ENCODE results near the gene SRM. TPM values are rescaled to one million over a fixed set of nuclear protein-coding genes. Genes with fewer than 3 reads are reported as not detected.

SRM gene
- total and polyA plus RNA-seq, 2 of the 13 experiments (the other 11 are each of a cell fraction or from before 2014, with no cell fraction given): 27.9 to 31.8 TPM

DNA sequence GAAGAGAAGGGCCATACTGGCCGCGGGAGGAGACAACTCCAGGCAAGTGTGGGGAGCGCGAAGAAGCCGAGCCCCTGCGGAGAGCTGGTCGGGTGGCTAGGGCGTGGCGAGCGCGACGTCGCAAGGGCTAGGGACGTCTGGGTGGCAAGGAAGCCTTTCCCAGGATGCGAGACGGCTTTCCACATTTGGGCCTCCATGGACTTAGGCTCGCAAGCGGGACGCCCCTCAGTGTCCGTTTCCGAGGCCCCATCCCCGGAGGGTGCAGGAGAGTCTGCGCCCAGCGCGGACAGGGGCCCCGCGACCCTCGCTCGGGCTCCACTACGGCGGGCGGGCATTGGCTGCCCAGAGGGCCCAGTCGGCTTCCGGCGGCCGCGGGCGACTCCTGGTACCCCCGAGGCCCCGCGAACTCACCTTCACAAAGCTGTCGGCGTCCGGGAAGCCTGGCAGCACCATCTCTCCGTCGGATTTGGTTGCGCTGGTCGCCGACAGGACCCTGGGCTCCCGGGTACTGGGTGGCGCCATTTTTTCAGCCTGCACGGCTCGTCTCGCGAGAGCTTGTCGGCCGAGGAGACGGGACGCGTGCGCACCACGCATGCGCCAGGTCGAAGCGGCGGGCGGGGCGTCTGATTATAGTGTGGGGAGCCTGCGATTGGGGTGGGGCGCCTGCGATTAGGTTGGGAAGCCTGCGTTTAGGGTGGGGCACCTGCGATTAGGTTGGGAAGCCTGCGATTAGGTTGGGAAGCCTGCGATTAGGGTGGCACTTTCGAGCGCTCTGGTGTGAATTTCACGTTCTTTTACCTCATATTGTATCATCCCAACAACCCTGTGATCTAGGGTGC is 39.7 kb upstream of the SRM start, which contains the start of gene EXOSC10 (continued):
- TF ChIP-seq, protein P1, sequence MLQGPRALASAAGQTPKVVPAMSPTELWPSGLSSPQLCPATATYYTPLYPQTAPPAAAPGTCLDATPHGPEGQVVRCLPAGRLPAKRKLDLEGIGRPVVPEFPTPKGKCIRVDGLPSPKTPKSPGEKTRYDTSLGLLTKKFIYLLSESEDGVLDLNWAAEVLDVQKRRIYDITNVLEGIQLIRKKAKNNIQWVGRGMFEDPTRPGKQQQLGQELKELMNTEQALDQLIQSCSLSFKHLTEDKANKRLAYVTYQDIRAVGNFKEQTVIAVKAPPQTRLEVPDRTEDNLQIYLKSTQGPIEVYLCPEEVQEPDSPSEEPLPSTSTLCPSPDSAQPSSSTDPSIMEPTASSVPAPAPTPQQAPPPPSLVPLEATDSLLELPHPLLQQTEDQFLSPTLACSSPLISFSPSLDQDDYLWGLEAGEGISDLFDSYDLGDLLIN (CRISPR knock-in tag; IDR thresholded peaks at IDR 0.05; ENCODE audit: borderline replicate concordance): no peak
- TF ChIP-seq FOXJ3 (CRISPR knock-in tag; IDR thresholded peaks at IDR 0.05; ENCODE audit: borderline replicate concordance): peak; percentile 30; the same call in 1 of the 2 replicates
- TF ChIP-seq GPN1 (CRISPR knock-in tag; IDR thresholded peaks at IDR 0.05; ENCODE audit: borderline replicate concordance): no peak
- TF ChIP-seq JUN (CRISPR knock-in tag; IDR thresholded peaks at IDR 0.05): no peak
- TF ChIP-seq, protein P2, sequence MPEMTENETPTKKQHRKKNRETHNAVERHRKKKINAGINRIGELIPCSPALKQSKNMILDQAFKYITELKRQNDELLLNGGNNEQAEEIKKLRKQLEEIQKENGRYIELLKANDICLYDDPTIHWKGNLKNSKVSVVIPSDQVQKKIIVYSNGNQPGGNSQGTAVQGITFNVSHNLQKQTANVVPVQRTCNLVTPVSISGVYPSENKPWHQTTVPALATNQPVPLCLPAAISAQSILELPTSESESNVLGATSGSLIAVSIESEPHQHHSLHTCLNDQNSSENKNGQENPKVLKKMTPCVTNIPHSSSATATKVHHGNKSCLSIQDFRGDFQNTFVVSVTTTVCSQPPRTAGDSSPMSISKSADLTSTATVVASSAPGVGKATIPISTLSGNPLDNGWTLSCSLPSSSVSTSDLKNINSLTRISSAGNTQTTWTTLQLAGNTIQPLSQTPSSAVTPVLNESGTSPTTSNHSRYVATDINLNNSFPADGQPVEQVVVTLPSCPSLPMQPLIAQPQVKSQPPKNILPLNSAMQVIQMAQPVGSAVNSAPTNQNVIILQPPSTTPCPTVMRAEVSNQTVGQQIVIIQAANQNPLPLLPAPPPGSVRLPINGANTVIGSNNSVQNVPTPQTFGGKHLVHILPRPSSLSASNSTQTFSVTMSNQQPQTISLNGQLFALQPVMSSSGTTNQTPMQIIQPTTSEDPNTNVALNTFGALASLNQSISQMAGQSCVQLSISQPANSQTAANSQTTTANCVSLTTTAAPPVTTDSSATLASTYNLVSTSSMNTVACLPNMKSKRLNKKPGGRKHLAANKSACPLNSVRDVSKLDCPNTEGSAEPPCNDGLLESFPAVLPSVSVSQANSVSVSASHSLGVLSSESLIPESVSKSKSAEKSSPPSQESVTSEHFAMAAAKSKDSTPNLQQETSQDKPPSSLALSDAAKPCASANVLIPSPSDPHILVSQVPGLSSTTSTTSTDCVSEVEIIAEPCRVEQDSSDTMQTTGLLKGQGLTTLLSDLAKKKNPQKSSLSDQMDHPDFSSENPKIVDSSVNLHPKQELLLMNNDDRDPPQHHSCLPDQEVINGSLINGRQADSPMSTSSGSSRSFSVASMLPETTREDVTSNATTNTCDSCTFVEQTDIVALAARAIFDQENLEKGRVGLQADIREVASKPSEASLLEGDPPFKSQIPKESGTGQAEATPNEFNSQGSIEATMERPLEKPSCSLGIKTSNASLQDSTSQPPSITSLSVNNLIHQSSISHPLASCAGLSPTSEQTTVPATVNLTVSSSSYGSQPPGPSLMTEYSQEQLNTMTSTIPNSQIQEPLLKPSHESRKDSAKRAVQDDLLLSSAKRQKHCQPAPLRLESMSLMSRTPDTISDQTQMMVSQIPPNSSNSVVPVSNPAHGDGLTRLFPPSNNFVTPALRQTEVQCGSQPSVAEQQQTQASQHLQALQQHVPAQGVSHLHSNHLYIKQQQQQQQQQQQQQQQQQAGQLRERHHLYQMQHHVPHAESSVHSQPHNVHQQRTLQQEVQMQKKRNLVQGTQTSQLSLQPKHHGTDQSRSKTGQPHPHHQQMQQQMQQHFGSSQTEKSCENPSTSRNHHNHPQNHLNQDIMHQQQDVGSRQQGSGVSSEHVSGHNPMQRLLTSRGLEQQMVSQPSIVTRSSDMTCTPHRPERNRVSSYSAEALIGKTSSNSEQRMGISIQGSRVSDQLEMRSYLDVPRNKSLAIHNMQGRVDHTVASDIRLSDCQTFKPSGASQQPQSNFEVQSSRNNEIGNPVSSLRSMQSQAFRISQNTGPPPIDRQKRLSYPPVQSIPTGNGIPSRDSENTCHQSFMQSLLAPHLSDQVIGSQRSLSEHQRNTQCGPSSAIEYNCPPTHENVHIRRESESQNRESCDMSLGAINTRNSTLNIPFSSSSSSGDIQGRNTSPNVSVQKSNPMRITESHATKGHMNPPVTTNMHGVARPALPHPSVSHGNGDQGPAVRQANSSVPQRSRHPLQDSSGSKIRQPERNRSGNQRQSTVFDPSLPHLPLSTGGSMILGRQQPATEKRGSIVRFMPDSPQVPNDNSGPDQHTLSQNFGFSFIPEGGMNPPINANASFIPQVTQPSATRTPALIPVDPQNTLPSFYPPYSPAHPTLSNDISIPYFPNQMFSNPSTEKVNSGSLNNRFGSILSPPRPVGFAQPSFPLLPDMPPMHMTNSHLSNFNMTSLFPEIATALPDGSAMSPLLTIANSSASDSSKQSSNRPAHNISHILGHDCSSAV (CRISPR knock-in tag; IDR thresholded peaks at IDR 0.05; ENCODE audit: borderline replicate concordance): no peak
- TF ChIP-seq CEBPB (IDR thresholded peaks at IDR 0.05; ENCODE audit: borderline replicate concordance, low read depth, low read length): no peak
- TF ChIP-seq ASH2L (IDR thresholded peaks at IDR 0.05; ENCODE audit: insufficient read length, low read depth, low read length): peak; percentile 92
- no peak for TF ChIP-seq U2AF2 (IDR thresholded peaks at IDR 0.05; ENCODE audit: low read depth, low read length)
- no peak for TF ChIP-seq FOXK1 (CRISPR knock-in tag; IDR thresholded peaks at IDR 0.05; ENCODE audit: borderline replicate concordance, low read depth)
- TF ChIP-seq, protein P3, sequence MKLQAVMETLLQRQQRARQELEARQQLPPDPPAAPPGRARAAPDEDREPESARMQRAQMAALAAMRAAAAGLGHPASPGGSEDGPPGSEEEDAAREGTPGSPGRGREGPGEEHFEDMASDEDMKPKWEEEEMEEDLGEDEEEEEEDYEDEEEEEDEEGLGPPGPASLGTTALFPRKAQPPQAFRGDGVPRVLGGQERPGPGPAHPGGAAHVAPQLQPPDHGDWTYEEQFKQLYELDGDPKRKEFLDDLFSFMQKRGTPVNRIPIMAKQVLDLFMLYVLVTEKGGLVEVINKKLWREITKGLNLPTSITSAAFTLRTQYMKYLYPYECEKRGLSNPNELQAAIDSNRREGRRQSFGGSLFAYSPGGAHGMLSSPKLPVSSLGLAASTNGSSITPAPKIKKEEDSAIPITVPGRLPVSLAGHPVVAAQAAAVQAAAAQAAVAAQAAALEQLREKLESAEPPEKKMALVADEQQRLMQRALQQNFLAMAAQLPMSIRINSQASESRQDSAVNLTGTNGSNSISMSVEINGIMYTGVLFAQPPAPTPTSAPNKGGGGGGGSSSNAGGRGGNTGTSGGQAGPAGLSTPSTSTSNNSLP (IDR thresholded peaks at IDR 0.05; ENCODE audit: low read depth, low read length): 0 out of 2 replicates have a peak, but pooled peaks have one; percentile 27
- TF ChIP-seq HMGA1 (CRISPR knock-in tag; conservative IDR thresholded peaks at IDR 0.05): no peak
- no peak for TF ChIP-seq SRF (IDR thresholded peaks at IDR 0.05; ENCODE audit: low read depth, low read length)
- TF ChIP-seq ZNF788 (CRISPR knock-in tag; IDR thresholded peaks at IDR 0.05; ENCODE audit: borderline replicate concordance): no peak
- TF ChIP-seq, protein P4, sequence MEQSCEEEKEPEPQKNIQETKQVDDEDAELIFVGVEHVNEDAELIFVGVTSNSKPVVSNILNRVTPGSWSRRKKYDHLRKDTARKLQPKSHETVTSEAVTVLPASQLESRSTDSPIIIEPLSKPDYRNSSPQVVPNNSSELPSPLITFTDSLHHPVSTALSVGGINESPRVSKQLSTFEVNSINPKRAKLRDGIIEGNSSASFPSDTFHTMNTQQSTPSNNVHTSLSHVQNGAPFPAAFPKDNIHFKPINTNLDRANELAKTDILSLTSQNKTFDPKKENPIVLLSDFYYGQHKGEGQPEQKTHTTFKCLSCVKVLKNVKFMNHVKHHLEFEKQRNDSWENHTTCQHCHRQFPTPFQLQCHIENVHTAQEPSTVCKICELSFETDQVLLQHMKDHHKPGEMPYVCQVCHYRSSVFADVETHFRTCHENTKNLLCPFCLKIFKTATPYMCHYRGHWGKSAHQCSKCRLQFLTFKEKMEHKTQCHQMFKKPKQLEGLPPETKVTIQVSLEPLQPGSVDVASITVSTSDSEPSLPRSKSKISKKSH (CRISPR knock-in tag; IDR thresholded peaks at IDR 0.05; ENCODE audit: borderline replicate concordance): peak; percentile 36; the same call in 1 of the 2 replicates
- no peak for TF ChIP-seq MAFF (IDR thresholded peaks at IDR 0.05; ENCODE audit: low read depth, low read length)
- no peak for TF ChIP-seq ZNF24 (IDR thresholded peaks at IDR 0.05)
